ENCODE measurements around the gene HP1BP3. TPM values are rescaled to one million over a fixed set of nuclear protein-coding genes. Genes with fewer than 3 reads are reported as not detected.
"Not testable (repeated sequence)": the region's sequence is repeated elsewhere in the genome, so short reads cannot be mapped to it uniquely, and the experiment has no call there.

Gene HP1BP3, protein sequence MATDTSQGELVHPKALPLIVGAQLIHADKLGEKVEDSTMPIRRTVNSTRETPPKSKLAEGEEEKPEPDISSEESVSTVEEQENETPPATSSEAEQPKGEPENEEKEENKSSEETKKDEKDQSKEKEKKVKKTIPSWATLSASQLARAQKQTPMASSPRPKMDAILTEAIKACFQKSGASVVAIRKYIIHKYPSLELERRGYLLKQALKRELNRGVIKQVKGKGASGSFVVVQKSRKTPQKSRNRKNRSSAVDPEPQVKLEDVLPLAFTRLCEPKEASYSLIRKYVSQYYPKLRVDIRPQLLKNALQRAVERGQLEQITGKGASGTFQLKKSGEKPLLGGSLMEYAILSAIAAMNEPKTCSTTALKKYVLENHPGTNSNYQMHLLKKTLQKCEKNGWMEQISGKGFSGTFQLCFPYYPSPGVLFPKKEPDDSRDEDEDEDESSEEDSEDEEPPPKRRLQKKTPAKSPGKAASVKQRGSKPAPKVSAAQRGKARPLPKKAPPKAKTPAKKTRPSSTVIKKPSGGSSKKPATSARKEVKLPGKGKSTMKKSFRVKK
- total RNA-seq = 173 and 284 TPM in 2 replicates

DNA sequence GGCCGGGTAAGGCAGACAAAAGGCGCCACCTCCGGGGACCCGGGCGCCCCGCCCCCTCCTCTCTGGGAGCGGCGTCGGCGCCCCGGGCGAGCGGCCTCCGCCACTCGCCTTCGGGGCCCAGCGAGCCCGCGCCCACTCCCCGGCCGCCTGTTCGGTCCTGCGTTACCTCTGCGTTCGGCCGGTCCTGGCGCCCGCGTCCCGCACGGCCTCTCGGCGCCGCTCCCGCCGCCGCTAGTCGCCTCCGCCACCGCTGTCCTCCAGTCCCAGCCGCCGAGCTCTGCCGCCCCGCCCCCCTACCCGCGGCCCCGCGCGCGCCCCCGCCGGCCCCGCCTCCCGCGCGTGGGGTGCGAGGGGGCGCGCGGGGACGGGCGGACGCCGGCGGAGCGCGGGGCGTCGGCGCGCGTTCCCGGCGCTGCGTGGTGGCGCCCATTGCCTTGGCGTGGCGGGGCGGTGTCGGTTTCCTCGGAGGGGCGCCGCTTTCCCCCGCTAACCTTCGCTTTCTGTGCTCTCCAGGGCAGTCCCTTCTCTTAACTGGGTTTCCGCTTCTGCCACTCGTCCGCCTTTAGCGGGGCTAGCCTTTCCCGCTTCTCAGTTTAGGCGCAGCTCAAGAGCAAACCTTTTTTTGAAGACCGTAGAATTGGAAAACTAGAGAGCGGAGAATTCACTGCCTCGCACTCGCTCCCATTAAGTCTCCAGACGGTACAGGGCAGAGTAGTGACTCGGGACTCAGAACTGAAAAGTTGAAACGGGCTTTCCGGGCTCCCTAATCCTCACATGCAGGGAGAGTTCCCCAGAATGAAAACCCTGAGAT is at the start of gene HP1BP3:
Gene HP1BP3, minus strand, starts transcription at position 279 of the 811 bp plus-strand sequence. CDS start 6,867 bp downstream, outside the sequence.
- peak; percentile 45 for DNase-seq (ENCODE audit: low read depth)

DNA sequence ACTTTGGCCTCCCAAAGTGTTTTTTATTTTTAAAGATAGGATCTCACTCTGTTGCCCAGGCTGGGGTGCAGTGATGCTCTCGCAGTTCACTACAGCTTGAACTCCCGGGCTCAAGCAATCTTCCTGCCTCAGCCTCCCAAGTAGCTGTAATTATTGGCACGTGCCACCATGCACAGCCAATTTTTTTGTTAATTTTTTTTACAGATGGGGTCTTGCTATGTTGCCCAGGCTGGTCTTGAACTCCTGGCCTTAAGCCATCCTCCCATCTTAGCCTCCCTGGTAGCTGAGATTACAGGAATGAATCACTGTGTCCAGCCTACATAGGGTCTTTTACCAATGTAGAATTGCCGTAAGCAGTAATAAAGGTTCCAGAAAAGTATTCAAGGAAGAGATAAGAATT is 49.1 kb upstream of the HP1BP3 start:
- no peak for DNase-seq (ENCODE audit: low read depth)

DNA sequence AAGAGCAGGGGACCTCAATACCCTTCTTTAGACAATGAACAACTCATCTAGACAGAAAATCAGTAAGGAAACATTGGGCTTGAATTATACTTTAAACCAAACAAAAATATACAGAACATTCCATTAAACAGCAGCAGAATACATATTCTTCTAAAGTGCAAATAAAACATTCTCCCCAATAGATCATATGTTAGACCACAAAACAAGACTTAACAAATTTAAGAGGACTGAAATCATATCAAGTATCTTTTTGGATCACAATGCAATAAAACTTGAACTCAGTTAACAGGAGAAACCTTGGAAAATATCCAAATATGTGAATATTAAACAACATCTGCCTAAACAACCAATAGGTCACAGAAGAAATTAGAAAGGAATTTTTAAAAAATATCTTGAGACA is 47.7 kb upstream of the HP1BP3 start:
- no peak for DNase-seq (ENCODE audit: low read depth)

GRCh38 chr1:20834192-20834591 is 47.1 kb upstream of the HP1BP3 start:
- no peak for DNase-seq (ENCODE audit: low read depth)

DNA sequence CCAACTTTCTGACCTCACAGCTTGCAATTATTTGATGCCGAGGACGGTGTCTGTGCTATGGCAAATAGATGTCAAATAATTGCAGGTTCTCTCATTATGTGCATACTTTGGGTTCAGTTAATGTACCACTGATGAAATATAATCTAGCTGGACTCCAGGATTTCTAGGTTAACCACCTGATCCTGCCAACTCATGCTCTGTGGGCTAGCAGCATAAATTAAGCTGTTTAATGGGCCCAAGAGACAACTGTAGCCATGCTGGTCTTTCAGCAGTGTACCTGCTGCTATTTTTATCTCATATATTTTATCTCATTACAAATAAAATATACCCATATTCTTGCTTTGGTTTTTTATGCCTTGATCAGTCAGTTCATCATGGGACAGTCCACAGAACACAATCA is 43.3 kb upstream of the HP1BP3 start:
- peak; percentile 39 for DNase-seq (ENCODE audit: low read depth)

GRCh38 chr1:20829946-20830345 is 42.8 kb upstream of the HP1BP3 start:
- DNase-seq (ENCODE audit: low read depth) = no peak

- DNase-seq (ENCODE audit: low read depth) = no peak
These were observed 42.4 kb upstream of the HP1BP3 start for GRCh38 chr1:20829531-20829930.

- DNase-seq (ENCODE audit: low read depth) = no peak
These were observed 36.7 kb upstream of the HP1BP3 start for GRCh38 chr1:20823845-20824244.

DNA sequence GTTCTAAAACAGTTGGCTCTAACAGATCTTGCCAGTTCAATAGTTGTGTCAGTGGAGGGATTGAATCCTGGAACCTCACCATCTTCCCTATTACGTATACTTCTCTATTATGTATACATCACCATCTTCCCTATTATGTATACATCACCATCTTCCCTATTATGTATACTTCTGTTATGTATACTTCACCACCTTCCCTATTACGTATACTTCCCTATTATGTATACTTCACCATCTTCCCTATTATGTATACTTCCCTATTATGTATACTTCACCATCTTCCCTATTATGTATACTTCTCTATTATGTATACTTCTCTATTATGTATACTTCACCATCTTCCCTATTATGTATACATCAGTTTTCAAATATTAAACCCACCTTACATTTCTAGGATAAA is 34.4 kb upstream of the HP1BP3 start:
- no peak for DNase-seq (ENCODE audit: low read depth)

DNA sequence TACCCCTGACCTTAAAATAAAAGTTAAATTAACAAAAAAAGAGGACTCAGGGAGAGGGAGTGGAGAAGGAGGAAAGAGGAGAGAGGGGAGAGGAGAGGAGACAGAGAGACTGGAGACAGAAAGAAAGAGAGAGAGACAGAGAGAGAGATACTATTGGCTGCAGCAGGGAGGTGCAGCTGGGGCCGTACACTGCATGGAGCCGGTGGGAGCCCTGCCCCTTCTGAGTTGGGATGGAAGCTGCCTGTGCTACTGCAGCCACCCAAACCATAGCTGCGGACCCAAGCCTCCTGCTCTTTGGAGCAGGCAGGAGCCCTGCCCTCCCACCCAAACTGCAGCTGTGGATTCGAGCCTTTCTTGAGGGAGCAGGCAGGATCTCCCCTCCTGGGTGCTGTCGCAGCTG is 32.7 kb upstream of the HP1BP3 start:
- DNase-seq (ENCODE audit: low read depth) = no peak

GRCh38 chr1:20814534-20814871 is 27.4 kb upstream of the HP1BP3 start:
- DNase-seq (ENCODE audit: low read depth) = no peak

DNA sequence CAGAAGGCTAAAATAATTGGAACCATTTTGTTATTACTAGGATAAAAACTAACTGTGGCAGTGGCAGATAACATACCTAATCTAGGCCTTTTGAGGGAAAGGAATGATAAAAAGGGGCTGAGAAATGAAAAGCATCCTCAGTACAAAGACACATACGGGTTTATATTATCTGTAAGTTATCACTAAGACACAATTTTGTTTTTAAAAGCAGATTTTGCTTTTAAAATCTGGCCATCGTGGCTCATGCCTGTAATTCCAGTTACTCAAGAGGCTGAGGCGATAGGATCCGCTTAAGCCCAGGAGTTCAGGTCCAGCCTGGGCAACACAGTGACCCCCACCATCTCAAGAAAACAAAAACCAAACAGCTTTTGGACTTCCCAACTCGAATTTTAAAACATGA is 24.8 kb upstream of the HP1BP3 start:
- no peak for DNase-seq (ENCODE audit: low read depth)

DNA sequence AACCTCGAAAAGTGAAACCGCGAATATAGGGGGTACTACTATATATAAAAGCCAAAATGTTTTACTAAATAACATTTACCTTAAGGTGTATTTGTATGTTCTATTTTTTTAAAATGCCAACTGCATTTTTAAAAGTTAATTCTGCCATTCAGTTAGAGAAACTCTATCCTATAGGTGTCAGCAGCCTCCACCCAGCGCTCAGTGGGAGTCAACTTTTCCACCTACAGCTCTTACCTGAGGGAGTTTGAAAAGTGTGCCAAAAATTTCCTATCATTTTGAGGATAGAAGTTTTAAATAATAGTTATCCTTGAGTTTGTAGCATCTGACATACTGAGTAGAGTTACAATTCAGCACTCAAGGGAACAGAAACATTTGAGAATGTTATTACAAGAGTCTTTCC is 6.1 kb upstream of the HP1BP3 start:
- no peak for DNase-seq (ENCODE audit: low read depth)

- DNase-seq (ENCODE audit: low read depth) = peak; percentile 63
These were observed 5.1 kb upstream of the HP1BP3 start for GRCh38 chr1:20792196-20792595.

DNA sequence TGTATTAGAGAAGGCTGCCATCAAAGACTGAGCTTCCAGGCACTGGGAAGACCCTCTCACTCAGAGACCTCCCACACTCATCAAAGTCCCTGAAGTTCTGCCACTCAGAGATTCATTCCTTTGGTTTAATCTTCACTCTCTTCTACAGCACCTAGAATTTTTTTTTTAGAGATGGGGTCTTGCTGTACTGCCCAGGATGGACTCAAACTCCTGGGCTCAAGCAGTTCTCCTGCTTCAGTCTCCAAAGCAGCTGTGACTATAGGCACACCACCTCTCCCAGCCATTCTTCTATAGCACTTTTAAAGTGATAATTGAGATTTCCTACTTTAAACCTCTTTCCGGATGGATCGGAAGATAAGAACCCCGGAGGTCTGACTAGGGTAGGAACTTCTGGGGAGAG is 3.7 kb upstream of the HP1BP3 start:
- DNase-seq (ENCODE audit: low read depth) = no peak

GRCh38 chr1:20789598-20789997 is 2.5 kb upstream of the HP1BP3 start:
- not testable (repeated sequence) for DNase-seq (ENCODE audit: low read depth)

- peak; percentile 68 for DNase-seq (ENCODE audit: low read depth)
These were observed 1.0 kb upstream of the HP1BP3 start for GRCh38 chr1:20787840-20788795.

DNA sequence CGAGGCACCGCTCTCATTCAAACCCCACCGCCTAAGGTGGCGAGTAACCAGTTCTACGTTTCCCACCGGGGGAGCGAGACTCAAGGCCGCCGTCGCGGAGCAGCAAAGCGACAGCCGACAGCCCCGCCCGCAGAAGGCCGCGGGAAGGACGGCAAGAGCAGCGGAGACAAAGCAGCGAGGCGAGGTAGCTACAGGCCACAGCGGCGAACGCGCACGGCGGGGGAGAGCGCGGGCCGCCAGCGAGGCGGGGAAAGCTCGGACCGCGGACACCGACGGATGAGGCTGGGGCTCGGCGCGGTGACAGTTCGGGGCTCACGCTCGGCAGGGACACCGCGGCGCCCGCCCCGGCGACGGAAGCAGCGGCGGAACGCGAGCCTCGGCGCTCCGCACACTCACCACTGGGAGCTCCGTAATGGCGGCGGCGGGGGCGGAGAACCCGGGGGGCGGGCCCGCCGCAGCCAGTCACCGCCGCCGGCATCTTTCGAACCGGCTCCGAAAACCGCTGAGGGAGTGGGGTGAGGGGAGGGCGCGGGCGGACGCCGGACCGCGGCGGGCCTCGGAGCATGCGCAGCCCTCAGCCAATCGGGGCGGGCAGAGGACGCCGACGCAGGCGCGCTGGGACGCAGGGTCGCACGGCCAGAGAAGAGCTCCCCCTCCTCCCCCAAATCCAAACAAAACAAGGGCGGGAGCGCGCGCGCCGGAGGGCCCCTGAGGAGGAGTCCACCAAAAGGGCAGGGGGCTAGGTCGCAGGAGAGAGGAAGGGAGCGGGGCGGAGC is 666 bp downstream of the HP1BP3 start:
- DNase-seq (ENCODE audit: low read depth) = peak; percentile 74

DNA sequence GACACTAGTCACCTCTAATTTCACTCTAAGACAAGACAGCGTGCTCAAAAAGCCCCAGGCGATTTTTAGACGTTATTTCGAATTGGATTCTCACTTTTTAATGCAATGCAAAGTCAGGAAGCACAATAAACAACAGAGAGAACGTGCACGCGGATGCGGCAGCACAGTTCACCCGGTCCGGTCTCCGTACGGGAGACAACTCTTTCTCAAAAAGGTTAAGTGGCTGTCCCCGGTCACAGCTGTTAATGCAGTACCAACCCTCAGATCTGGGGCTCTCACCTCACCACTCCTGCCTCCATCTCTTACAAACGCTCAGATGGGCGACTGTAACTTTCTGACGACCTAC is 1.2 kb downstream of the HP1BP3 start:
- no peak for DNase-seq (ENCODE audit: low read depth)

- DNase-seq (ENCODE audit: low read depth) = no peak
These were observed 11.4 kb downstream of the HP1BP3 start for GRCh38 chr1:20775700-20776099.

DNA sequence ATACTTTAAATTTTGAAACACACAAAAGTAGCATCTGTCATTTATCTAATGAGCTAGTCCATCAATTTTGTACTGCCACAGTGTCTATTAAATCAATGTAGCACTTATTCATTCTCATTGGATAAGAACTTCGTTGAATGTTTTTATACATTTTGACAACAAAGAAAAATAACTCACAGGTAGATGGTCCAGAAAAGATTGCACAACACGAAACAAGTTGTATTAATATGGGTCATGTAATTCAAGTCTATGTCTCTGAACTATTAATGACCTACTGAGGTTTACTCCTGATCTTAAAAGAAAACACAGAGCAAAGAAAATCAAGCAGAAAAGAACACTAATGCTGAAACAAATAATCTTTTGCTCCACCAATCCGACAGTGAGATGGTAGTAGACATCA is 15.3 kb downstream of the HP1BP3 start:
- DNase-seq (ENCODE audit: low read depth) = no peak
